Neural cell (in vitro differentiated cells): ENCODE results near the gene UGT1A6.

Experiments
- EP300 ChIP-seq: fragments of 450-650 bp; conservative IDR thresholded peaks from 2 replicates; pipeline ENCODE4 v1.6.1; 2014; ENCODE audit warnings: antibody characterized with exemption, mild to moderate bottlenecking, moderate library complexity; ENCODE audit not compliant: poor library complexity, severe bottlenecking
- EZH2 ChIP-seq: fragments of 200-600, 300-800 bp; shearing (Covaris generic), sonication (generic); IDR thresholded peaks from 2 replicates; pipeline ENCODE4 v1.6.1; 2014; ENCODE audit warnings: antibody characterized with exemption, low read length, borderline replicate concordance, mild to moderate bottlenecking; ENCODE audit not compliant: insufficient read depth, poor library complexity, severe bottlenecking
- MXI1 ChIP-seq: fragments of 450-650 bp; conservative IDR thresholded peaks from 2 replicates; pipeline ENCODE4 v1.6.1; 2014; ENCODE audit warnings: antibody characterized with exemption, mild to moderate bottlenecking; ENCODE audit not compliant: poor library complexity, severe bottlenecking
- POLR2AphosphoS5 ChIP-seq: IDR thresholded peaks from 2 replicates; pipeline ENCODE4 v1.6.1; 2012
- RAD21 ChIP-seq: fragments of 450-650 bp; conservative IDR thresholded peaks from 2 replicates; pipeline ENCODE4 v1.6.1; 2014; ENCODE audit warnings: antibody characterized with exemption, mild to moderate bottlenecking, moderate library complexity
- SMC3 ChIP-seq: fragments of 450-650 bp; conservative IDR thresholded peaks from 2 replicates; pipeline ENCODE4 v1.6.1; 2014; ENCODE audit warnings: antibody characterized with exemption, mild to moderate bottlenecking, moderate library complexity; ENCODE audit not compliant: poor library complexity
- TAF1 ChIP-seq: IDR thresholded peaks from 2 replicates; pipeline ENCODE4 v1.6.1; 2012; ENCODE audit warnings: low read depth
- TF ChIP-seq, protein P1 (sequence below): fragments of 450-650 bp; IDR thresholded peaks from 2 replicates; pipeline ENCODE4 v1.5.1; 2014; ENCODE audit warnings: antibody characterized with exemption, mild to moderate bottlenecking, moderate library complexity; ENCODE audit not compliant: poor library complexity, severe bottlenecking
- TF ChIP-seq, protein P2 (sequence below): IDR thresholded peaks from 2 replicates; pipeline ENCODE4 v1.6.1; 2012; ENCODE audit warnings: borderline replicate concordance

GRCh38 chr2:233656443-233656842, 36.2 kb upstream of the UGT1A6 start:
- TF ChIP-seq, protein P1, sequence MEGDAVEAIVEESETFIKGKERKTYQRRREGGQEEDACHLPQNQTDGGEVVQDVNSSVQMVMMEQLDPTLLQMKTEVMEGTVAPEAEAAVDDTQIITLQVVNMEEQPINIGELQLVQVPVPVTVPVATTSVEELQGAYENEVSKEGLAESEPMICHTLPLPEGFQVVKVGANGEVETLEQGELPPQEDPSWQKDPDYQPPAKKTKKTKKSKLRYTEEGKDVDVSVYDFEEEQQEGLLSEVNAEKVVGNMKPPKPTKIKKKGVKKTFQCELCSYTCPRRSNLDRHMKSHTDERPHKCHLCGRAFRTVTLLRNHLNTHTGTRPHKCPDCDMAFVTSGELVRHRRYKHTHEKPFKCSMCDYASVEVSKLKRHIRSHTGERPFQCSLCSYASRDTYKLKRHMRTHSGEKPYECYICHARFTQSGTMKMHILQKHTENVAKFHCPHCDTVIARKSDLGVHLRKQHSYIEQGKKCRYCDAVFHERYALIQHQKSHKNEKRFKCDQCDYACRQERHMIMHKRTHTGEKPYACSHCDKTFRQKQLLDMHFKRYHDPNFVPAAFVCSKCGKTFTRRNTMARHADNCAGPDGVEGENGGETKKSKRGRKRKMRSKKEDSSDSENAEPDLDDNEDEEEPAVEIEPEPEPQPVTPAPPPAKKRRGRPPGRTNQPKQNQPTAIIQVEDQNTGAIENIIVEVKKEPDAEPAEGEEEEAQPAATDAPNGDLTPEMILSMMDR = no peak
- no peak for TF ChIP-seq POLR2AphosphoS5
- TF ChIP-seq TAF1 = no peak
- TF ChIP-seq EZH2 = no peak
- no peak for TF ChIP-seq RAD21
- no peak for TF ChIP-seq EP300
- TF ChIP-seq, protein P2, sequence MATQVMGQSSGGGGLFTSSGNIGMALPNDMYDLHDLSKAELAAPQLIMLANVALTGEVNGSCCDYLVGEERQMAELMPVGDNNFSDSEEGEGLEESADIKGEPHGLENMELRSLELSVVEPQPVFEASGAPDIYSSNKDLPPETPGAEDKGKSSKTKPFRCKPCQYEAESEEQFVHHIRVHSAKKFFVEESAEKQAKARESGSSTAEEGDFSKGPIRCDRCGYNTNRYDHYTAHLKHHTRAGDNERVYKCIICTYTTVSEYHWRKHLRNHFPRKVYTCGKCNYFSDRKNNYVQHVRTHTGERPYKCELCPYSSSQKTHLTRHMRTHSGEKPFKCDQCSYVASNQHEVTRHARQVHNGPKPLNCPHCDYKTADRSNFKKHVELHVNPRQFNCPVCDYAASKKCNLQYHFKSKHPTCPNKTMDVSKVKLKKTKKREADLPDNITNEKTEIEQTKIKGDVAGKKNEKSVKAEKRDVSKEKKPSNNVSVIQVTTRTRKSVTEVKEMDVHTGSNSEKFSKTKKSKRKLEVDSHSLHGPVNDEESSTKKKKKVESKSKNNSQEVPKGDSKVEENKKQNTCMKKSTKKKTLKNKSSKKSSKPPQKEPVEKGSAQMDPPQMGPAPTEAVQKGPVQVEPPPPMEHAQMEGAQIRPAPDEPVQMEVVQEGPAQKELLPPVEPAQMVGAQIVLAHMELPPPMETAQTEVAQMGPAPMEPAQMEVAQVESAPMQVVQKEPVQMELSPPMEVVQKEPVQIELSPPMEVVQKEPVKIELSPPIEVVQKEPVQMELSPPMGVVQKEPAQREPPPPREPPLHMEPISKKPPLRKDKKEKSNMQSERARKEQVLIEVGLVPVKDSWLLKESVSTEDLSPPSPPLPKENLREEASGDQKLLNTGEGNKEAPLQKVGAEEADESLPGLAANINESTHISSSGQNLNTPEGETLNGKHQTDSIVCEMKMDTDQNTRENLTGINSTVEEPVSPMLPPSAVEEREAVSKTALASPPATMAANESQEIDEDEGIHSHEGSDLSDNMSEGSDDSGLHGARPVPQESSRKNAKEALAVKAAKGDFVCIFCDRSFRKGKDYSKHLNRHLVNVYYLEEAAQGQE = no peak
- no peak for TF ChIP-seq SMC3
- TF ChIP-seq MXI1 = no peak
